IPS DF 6.9 (cell line): ENCODE results near the gene EEIG1.

Experiments
- DNase-seq: peaks from one replicate; pipeline ENCODE4 v3.0.0-alpha.2; 2013; ENCODE audit warnings: low read depth, low spot score
- H3K27ac ChIP-seq: one replicate; pipeline ENCODE4 v1.5.1; 2013; ENCODE audit warnings: low read length, control low read depth
- H3K27me3 ChIP-seq: 2 replicates; pipeline ENCODE4 v1.6.1; 2013; ENCODE audit warnings: mild to moderate bottlenecking, low read length; ENCODE audit not compliant: control insufficient read depth, insufficient read depth
- H3K36me3 ChIP-seq: 2 replicates; pipeline ENCODE4 v1.6.1; 2013; ENCODE audit warnings: low read length; ENCODE audit not compliant: control insufficient read depth, insufficient read depth
- H3K4me1 ChIP-seq: 2 replicates; pipeline ENCODE4 v1.6.1; 2013; ENCODE audit warnings: low read length; ENCODE audit not compliant: control insufficient read depth, insufficient read depth
- H3K4me3 ChIP-seq: 2 replicates; pipeline ENCODE4 v1.5.1; 2013; ENCODE audit warnings: mild to moderate bottlenecking, low read length
- H3K9me3 ChIP-seq: 2 replicates; pipeline ENCODE4 v1.6.1; 2013; ENCODE audit warnings: low read length, inconsistent platforms; ENCODE audit not compliant: control insufficient read depth, insufficient read depth
- WGBS: extraction: QIAGEN DNeasy Blood & Tissue Kit; methylation state at CpG from one replicate; pipeline ENCODE4 v1.1.7; 2013; ENCODE audit warnings: mixed read lengths, missing lambda C conversion rate; ENCODE audit not compliant: insufficient read length, insufficient coverage; 5-methylcytosine and 5-hydroxymethylcytosine counted together

Gene EEIG1

GRCh38 chr9:127982912-127983311 lies 2.1 kb upstream of the EEIG1 start:
- Histone ChIP-seq H3K27me3 (no peaks in the 10 kb centered on the region), H3K4me3 (no peak overlapping the region), H3K9me3 (no peaks in the 10 kb centered on the region), H3K27ac (no peak overlapping the region), H3K36me3 (no peaks in the 10 kb centered on the region), H3K4me1 (peaks cover 5% of the 10 kb centered on the region)
- DNase-seq = no peak
- no CpG with 5 or more reads among the region's 1 CpG for WGBS

GRCh38 chr9:127981559-127982121 lies 851 bp upstream of the EEIG1 start:
- no peaks in the 10 kb centered on the region for H3K27me3 ChIP-seq
- no peak for DNase-seq
- no CpG with 5 or more reads among the region's 11 CpGs for WGBS
- no peaks in the 10 kb centered on the region for H3K36me3 ChIP-seq
- H3K27ac ChIP-seq = no peak overlapping the region
- H3K4me1 ChIP-seq = peaks cover 7% of the 10 kb centered on the region
- H3K9me3 ChIP-seq = no peaks in the 10 kb centered on the region
- no peak overlapping the region; the same call in 1 of the 2 replicates for H3K4me3 ChIP-seq

GRCh38 chr9:127980060-127980705 lies 606 bp downstream of the EEIG1 start:
- Histone ChIP-seq H3K36me3 (no peaks in the 10 kb centered on the region), H3K27me3 (no peaks in the 10 kb centered on the region), H3K9me3 (no peaks in the 10 kb centered on the region), H3K27ac (no peak overlapping the region), H3K4me1 (peaks cover 9% of the 10 kb centered on the region), H3K4me3 (peak overlapping the region; percentile 92)
- WGBS = no CpG with 5 or more reads among the region's 61 CpGs
- DNase-seq = no peak

DNA sequence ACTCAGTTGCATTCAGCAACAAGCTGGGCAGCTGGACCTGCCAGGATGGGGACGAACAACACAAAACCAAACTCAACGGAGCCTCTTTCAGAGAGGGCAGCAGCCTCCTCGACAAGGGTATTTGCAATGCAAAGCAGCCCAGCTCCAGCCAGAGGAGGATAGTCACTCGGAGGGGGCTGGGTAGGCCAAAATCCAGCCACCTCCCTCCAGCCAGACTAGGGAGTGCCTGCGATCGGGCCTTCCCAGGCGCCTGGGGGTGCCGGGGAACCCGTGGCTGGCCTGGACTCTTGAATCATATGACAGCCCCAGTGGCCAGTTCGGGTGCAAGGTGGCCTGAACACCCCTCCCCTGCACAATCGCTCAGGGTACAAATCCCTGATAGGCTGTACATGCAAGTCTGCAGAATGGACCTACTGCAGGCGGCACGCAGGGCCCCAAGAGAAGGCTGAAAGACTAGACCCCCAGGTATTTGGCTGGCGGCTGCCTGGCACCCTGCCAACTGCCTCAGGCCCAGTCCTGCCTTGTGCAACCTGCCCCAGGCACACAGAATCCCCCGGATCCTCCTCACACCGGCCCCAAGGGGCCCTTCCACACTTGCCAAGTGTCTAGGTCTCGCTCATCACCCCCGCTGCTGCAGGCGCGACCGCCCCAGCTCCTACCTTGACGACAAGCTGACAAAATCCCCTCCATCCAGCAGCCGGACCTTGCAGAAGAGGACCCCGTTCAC lies 1.3 kb downstream of the EEIG1 start:
- WGBS = no CpG with 5 or more reads among the region's 24 CpGs
- Histone ChIP-seq H3K27ac (no peak overlapping the region), H3K4me3 (peak overlapping the region; percentile 92), H3K27me3 (no peaks in the 10 kb centered on the region), H3K36me3 (no peaks in the 10 kb centered on the region), H3K4me1 (peaks cover 11% of the 10 kb centered on the region), H3K9me3 (no peaks in the 10 kb centered on the region)
- no peak for DNase-seq

- no peak for DNase-seq
- peaks cover 12% of the 10 kb centered on the region for H3K4me1 ChIP-seq
- H3K27ac ChIP-seq = no peak overlapping the region
- H3K9me3 ChIP-seq = no peaks in the 10 kb centered on the region
- no CpG with 5 or more reads among the region's 5 CpGs for WGBS
- H3K4me3 ChIP-seq = peak overlapping the region; percentile 92; the same call in 1 of the 2 replicates
- no peaks in the 10 kb centered on the region for H3K36me3 ChIP-seq
- no peaks in the 10 kb centered on the region for H3K27me3 ChIP-seq
Observed at GRCh38 chr9:127979015-127979332, 1.8 kb downstream of the EEIG1 start.

DNA sequence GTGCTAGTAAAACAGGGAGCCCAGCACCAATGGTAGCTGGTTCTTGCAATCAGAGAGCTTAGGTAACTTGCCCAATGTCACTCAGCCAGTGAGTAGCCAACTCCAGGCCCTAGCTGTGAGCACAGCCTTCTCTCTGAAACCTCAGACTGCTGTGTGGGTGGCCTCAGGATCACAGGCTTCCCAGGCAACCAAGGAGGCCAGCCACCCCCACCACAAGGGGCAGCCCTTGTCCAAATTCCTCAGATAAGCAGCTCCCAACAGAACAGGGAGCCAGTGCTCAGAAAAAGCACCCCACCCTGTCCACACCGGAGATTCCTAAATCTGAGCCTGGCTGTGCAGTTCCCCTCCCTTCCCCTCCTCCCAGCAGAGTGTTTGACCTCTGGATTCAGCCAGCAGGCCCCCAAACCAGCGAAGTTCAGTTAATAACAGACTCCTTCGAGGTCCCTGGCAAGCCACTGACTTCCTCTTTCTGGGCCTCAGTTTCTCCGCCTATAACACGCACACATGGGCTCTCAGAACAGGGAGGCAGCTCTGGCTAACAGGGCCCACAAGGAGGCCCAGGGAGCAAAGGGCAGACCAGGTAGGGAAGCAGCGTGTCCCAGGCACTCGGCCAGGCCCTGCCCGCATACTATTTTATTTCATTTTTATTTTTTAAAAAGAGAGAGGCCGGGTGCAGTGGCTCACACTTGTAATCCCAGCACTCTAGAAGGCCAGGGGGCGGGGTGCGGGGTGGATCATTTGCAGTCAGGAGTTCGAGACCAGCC lies 2.7 kb downstream of the EEIG1 start:
- no CpG with 5 or more reads among the region's 12 CpGs for WGBS
- no peak overlapping the region for H3K27ac ChIP-seq
- no peaks in the 10 kb centered on the region for H3K36me3 ChIP-seq
- H3K27me3 ChIP-seq = no peaks in the 10 kb centered on the region
- no peaks in the 10 kb centered on the region for H3K9me3 ChIP-seq
- no peak for DNase-seq
- no peak overlapping the region for H3K4me3 ChIP-seq
- peaks cover 13% of the 10 kb centered on the region for H3K4me1 ChIP-seq

DNA sequence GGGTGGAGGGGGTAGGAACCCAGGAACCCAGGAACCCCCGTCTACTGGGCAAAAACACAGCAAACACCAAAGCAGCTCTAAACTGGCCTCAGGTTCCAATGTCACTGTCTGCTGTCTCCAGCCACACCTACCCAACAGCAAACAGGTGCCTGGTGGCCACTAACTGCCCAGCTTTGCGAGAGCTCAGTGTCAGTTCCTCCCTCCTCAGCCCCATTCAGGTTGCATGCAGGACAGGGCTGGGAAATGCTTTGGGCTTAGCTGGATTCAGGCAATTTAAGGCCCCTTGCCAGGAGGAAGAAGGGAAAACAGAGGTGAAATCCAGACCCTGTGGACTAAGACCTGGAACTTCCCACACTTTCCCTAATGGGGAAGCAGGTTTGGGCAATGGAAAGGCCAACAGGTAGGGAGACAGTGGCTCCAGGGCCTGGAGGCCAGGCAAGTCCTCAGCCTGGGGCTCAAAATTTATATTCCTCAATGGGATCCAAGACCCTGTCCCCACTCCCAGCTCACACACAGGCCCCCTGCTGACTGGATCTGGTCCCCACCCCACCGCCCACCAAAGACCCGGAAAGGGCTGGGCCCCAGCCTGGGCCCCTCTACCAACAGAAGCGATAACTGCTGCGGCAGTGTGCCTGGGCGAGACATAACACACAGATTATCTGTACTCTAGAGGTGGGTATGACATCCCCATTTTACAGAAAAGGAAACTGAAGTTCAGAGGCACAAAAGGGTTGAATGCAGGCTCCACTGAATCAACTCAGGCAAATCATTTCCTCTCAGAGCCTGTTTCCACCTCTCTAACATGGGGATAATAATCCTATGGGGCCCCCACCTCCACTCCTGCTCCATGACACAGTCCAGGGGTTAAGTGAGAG lies 3.5 kb downstream of the EEIG1 start:
- WGBS = no CpG with 5 or more reads among the region's 7 CpGs
- DNase-seq = no peak
- Histone ChIP-seq H3K36me3 (no peaks in the 10 kb centered on the region), H3K4me1 (peaks cover 14% of the 10 kb centered on the region), H3K27ac (no peak overlapping the region), H3K27me3 (no peaks in the 10 kb centered on the region), H3K9me3 (no peaks in the 10 kb centered on the region), H3K4me3 (no peak overlapping the region)

DNA sequence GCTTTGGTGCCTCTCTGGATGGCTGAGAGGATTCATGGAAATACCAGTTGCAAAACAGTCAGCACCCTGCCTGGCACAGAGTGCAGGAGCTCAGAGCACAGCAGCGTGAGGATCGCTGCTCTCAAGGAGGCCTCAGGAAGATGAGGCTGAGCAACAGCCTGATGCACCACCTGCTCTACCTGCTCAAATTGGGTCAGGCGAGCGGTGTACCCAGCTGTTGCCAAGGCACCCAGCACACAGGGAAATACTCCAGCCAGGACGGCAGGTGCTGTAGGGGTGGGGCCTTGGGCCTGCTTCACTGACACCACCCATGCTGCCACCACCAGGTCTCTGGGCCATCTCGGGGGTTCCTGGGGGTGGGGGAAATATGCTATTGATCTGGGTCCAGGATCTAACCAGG lies 4.3 kb downstream of the EEIG1 start:
- no peak for DNase-seq
- H3K4me3 ChIP-seq = no peak overlapping the region
- H3K4me1 ChIP-seq = peaks cover 18% of the 10 kb centered on the region
- no peaks in the 10 kb centered on the region for H3K36me3 ChIP-seq
- H3K9me3 ChIP-seq = no peaks in the 10 kb centered on the region
- no peaks in the 10 kb centered on the region for H3K27me3 ChIP-seq
- no CpG with 5 or more reads among the region's 6 CpGs for WGBS
- no peak overlapping the region for H3K27ac ChIP-seq

DNA sequence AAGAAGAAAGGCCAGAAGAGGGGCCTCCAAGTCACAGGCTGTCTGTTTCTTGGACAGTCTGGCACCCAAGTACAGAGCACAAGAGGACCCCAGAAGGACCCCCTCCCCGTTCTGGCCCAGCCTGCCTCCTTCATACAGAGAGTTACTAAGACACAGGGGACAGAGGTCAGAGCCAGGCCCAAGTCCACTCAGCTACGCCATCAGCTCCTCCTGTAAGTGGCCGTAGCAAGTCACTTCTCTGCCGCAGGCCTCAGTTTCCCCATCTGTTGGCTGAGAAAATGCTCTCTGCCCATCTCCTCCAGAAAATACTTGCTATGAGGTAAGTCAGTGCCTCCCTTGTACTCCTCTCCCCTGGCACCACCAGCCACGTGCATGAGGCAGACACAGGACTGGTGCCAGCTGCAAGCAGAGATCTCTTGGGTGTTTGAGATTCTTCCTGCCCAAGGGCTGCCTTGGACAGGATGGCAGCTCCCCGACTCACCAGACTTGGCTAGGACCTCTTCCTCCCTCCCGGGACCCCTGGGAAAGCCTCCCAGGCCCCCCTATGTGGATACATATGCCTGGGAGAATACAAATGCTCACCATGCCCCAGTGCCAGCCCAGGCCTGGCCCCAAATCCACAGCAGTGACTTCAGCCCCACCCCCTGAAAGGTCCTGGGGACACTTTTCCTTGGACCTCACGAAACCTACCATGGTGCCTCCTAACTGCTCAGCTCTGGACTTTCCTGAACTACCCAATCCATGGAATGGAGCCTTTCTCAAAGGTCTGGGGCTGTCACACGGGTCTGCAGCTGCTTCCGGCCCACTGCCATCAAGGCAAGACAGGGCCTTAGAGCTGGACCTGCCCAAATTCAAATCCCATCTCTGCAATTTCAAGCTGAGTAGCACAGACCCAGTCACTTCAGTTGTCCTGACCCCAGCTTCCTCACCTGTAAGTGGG lies 5.1 kb downstream of the EEIG1 start:
- no CpG with 5 or more reads among the region's 10 CpGs for WGBS
- no peaks in the 10 kb centered on the region for H3K36me3 ChIP-seq
- no peak overlapping the region for H3K4me3 ChIP-seq
- H3K9me3 ChIP-seq = no peaks in the 10 kb centered on the region
- no peak for DNase-seq
- peaks cover 22% of the 10 kb centered on the region for H3K4me1 ChIP-seq
- no peaks in the 10 kb centered on the region for H3K27me3 ChIP-seq
- H3K27ac ChIP-seq = no peak overlapping the region
